Astrocyte of the spinal cord (primary cell): ENCODE data around the gene BCKDK.
A peak's percentile ranks its signal among the peaks of the same experiment; 100 is the strongest.
"Not testable (repeated sequence)": the region's sequence is repeated elsewhere in the genome, so short reads cannot be mapped to it uniquely, and the experiment has no call there.

Experiments
- DNase-seq: peaks from one replicate; pipeline ENCODE4 v3.0.0; 2011; ENCODE audit warnings: low read depth, low spot score
- H3K4me3 ChIP-seq: 2 replicates; pipeline ENCODE4 v1.5.1; 2011; ENCODE audit warnings: low read depth, mild to moderate bottlenecking, low read length, moderate library complexity
- CTCF ChIP-seq: IDR thresholded peaks from 2 replicates; pipeline ENCODE4 v1.5.1; 2012; ENCODE audit warnings: low read depth, mild to moderate bottlenecking, low read length, inconsistent platforms
- in situ Hi-C: cut with HindIII; loops from 2 replicates; pipeline ENCODE4 v1.10.0; 2017; ENCODE audit warnings: low sequenced_read_pairs

Gene BCKDK

GRCh38 chr16:31142109-31143010 lies 34.2 kb downstream of the BCKDK start:
- DNase-seq = peak; percentile 99
- in situ Hi-C loops = no loop called here
- peak overlapping the region; percentile 29 for H3K4me3 ChIP-seq
- peak; percentile 91 for TF ChIP-seq CTCF

DNA sequence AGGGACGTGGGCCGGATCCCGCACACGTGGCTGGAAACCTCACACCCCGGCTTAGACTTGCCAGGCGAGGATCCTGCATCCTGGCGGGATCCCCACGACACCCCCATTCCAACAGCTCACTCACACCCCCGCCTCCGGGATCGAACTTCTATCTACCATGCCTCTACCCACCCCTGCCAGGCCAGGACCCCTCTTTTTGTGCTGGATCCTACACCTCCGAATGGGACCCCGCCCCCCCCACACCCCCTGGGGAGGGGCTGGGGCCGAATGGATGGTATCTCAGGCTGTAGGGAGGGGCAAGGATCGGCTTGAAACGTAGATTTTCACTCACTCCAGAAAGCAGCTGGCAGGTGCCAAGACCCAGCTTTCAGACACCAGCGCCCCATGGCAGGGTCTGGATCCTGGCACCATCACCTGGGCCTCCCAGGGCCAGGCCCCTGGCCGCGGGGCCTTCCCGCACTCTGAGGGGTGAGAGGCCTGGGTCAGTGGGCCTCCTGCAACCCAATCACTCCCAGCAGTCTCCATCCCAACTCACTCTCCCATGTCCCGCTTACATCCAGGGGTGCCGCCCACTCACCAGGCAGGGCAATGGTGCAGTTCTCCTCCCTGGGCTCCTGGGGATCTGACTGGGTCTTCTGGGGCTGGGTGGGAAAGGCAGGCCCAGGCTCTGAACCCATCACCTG lies 35.0 kb downstream of the BCKDK start:
- DNase-seq = no peak
- TF ChIP-seq CTCF = no peak
- no peak overlapping the region for H3K4me3 ChIP-seq
- in situ Hi-C loops = no loop called here

DNA sequence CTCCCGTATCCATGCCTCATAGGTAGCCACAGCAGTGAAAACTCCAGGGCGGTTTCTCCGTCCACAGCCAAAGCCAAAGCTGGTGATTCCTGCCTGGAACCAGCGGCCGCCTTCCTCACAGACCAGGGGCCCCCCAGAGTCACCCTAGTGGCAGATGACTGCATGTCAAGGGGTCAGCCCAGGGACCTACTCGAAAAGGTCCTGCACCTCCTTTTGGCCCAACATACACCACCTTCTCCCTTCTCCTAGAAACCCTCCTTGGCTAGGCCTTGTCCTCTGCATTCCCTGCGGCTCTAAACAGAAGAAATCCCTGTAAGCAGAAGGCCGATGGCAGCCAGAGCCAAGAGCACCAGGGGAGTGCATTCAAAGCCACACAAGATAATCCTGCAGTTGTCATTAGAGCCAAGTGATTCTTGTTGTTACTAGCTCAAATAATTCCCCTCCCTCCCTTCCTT lies 35.5 kb downstream of the BCKDK start:
- TF ChIP-seq CTCF = no peak
- no peak for DNase-seq
- in situ Hi-C loops = no loop called here
- no peak overlapping the region for H3K4me3 ChIP-seq

GRCh38 chr16:31144418-31144817 lies 36.2 kb downstream of the BCKDK start:
- in situ Hi-C loops, H3K4me3 ChIP-seq, DNase-seq: not testable (repeated sequence)

- no peak for DNase-seq
- no peak for TF ChIP-seq CTCF
- no peak overlapping the region for H3K4me3 ChIP-seq
- in situ Hi-C loops = no loop called here
Observed at GRCh38 chr16:31145398-31145990, 37.3 kb downstream of the BCKDK start.

- no peak overlapping the region for H3K4me3 ChIP-seq
- no peak for DNase-seq
- in situ Hi-C loops = no loop called here
- no peak for TF ChIP-seq CTCF
Observed at GRCh38 chr16:31147574-31147973, 39.4 kb downstream of the BCKDK start.

DNA sequence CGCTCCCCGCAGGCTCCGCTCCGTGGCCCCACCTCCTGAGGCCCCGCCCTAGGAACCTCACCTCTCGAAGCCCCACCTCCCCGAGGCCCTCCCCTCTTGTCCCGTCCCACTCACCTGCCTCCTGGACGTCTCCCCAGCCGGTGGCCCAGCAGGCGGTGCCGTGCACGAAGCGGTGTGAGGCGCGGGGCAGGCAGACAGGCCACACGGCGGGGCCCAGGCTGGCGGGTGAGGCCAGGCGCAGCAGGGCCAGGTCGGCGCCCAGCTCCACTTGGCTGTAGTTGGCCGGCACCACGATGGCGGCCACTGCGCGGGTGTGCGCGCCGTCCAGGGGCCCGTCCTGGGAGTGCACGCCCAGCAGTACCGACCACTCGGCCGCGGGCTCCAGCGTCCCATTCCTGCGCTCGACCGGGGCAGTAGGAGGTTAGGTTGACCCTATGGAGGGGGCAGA lies 40.1 kb downstream of the BCKDK start:
- in situ Hi-C loops = no loop called here
- H3K4me3 ChIP-seq = no peak overlapping the region
- no peak for TF ChIP-seq CTCF
- DNase-seq = no peak
